GM21723 (cell line): ENCODE results near the gene C11orf42.

Experiments
- ATAC-seq: cut with Tn5 transposase; IDR thresholded peaks from one replicate; pipeline ENCODE4 v1.9.1; 2021; ENCODE audit warnings: mild to moderate bottlenecking, moderate library complexity; ENCODE audit not compliant: unreplicated experiment

Gene C11orf42

GRCh38 chr11:6205366-6205765 is at the start of gene C11orf42:
C11orf42 (plus strand) TSS chr11:6205557; CDS start chr11:6205616, 59 bp downstream.
- no peak for ATAC-seq

DNA sequence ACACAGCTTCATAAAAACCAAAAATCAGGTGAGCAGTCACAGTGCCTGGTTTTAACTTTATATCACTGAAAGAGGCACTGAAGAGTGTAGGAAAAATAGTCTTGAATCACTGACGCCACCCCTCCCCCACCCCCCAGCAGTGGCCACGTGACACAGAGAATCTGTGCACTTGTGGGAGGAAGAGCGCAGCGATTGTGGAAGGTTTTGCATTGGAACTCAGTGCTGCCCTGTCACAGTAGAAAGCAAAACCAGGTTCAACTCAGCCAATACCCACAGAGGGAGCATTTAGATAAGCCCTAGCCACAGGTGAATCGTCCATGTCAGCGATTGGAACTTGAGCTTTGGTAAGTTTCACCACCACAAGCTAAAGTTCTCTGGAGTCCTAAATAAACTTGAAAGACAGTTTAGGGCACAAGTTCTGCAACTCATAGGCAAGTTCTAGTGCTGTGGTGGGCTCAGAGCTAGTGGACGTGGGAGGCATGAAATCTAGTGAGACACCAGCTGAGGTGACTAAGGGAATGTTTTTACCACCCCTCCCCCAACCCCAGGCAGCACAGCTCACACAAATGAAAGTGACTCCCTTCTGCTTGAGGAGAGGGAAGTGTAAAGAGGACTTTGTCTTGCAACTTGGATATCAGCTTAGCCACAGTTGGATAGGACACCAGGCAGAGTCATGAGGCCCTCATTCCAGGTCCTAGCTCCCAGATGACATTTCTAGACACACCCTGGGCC is 48.6 kb upstream of the C11orf42 start:
- ATAC-seq: no peak

DNA sequence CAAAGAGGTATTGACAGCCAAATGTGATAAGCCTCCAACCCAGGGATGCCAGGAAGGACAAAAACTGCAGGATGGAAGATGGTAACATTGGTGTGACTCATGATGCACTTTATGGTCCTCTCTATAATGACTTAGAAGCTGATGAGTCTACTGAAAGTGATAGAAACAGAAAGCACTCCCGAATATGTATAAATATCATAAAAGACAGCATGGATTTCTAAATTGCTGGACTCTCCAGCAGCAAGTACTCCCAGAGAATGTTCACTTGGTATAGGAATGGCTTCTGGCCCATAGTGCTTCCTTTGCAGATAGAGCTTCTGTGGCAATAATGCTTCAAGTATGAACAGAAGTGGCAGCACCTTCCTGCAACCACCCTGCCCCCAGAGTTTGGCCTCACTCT is 35.1 kb upstream of the C11orf42 start, which contains the start of gene OR52B2:
Gene OR52B2, minus strand, starts transcription at position 101 of the 400 bp plus-strand sequence. Its CDS starts 0 bp downstream, at position 101.
- no peak for ATAC-seq

DNA sequence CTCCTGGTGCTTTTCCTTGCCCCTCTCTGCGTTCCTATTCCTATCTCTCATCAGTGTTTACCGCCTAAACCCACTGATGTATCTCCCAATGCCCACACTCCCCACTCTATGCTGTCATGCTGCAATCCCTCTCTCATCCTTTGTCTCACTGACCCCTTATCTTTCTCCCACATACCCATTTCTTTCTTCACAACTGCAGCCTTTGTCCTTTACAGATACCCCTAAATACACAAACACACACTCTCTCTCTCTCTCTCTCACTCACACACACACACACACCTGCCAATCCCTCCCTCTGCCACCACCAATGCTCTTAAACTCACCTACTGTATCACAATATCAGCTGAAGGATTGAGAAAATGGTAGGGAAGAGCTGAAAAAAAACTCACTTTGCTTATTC is 29.9 kb upstream of the C11orf42 start:
- ATAC-seq: no peak

DNA sequence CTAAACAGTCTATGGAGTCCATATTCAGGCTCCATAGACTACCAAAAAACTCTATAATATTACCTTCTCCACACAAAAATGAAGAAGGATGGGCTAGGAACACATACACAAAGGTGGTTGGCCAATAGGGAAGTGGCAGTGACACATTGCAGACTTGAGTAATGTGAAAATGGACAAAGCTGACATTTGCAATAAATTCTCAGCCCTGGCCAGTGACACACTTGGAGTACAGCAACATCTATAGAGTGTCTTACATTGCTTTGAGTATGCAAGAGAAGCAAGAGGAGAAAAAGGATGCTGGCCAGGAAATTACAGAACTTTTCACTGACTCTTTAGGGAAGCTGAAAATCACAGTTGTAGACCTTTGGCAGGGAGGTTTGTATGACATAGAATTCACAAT is 13.6 kb upstream of the C11orf42 start:
- no peak for ATAC-seq

DNA sequence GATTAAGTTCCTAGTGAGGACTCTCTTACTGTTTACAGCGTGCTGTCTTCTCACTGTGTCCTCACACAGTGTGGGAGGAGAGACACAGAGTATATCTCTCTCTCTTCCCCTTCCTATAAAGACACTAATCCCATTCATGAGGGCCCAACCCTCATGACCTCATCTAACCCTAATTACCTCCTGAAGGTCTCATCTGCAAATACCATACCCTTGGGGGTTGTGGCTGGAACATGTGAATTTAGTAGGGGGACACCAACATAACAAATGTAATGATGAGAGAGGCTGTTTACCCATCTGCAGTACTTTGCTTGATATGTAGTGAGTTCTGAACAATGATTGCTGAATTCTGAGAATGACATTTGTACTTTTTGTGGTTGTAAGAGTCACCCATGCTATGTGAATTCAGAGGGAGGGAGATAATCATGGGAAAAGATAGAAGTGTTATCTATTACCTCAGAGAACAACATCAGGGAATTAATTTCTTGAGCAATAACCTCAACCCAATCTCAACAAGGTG is 11.2 kb upstream of the C11orf42 start:
- no peak for ATAC-seq

GRCh38 chr11:6196396-6196795 is 9.0 kb upstream of the C11orf42 start:
- no peak for ATAC-seq

- no peak for ATAC-seq
Observed at GRCh38 chr11:6197466-6198200, 7.7 kb upstream of the C11orf42 start.

DNA sequence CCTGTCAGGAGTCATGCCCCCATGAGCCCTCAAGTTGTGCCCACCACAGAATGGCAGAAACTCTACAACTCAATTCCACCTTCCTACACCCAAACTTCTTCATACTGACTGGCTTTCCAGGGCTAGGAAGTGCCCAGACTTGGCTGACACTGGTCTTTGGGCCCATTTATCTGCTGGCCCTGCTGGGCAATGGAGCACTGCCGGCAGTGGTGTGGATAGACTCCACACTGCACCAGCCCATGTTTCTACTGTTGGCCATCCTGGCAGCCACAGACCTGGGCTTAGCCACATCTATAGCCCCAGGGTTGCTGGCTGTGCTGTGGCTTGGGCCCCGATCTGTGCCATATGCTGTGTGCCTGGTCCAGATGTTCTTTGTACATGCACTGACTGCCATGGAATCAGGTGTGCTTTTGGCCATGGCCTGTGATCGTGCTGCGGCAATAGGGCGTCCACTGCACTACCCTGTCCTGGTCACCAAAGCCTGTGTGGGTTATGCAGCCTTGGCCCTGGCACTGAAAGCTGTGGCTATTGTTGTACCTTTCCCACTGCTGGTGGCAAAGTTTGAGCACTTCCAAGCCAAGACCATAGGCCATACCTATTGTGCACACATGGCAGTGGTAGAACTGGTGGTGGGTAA is 6.1 kb upstream of the C11orf42 start, which contains the start of gene OR52W1:
Gene OR52W1, plus strand, starts transcription at position 51 of the 637 bp plus-strand sequence. Its CDS starts 0 bp downstream, at position 51.
- ATAC-seq: no peak

DNA sequence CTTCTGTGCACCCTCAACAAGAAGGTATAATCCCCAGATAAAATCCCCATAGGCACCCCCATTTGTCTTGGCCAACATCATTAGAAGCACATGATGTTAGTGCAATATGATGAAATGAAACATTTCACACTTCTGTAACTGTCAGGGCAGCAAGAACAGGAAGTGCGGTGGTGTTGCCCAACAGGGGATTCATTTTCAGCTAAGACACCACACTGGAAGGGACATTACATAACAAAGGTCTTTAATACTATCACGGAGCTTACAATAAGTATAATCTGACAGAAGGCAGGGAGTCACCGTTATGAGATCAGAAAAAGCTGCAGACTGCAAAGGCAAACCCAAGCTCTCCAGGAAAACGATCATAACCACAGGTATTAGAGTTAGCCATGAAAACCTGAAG is 4.4 kb upstream of the C11orf42 start:
- no peak for ATAC-seq

DNA sequence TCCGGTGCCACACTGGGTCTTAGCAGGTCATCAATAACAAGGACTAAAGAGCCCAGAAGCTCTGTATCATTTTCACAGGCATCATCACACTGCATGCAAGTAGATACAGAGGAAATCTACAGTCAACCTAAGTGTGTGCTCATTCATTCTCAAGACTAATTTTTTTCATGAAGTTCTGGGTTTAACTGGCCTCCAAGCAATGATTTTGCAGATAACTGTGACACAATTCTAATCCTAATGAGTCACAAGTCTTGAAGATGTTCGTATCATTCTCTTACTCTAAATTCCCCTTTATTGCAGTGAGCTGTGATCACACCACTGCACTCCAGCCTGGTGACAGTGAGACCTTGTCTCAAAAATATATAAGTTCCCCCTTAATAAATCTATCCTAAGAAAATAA is 3.9 kb upstream of the C11orf42 start:
- ATAC-seq: no peak

DNA sequence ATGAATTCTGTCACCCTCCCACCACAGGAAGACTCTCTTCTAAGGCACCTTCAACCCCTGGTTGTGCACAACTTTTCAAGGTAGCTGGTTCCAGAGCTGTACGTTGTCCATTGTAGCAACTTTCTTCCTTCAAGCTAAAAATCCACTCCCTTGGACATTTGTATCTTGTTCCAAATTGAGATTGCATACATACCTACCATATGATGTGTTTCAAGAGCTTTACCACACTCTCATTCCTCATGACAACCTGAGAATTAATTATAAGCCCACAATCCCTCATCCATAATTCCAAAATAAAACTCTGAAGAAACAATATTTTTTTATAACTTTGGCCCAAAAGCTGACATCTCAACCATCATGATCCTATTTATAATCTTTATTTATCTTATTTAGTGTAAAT is 3.3 kb upstream of the C11orf42 start:
- ATAC-seq: no peak

DNA sequence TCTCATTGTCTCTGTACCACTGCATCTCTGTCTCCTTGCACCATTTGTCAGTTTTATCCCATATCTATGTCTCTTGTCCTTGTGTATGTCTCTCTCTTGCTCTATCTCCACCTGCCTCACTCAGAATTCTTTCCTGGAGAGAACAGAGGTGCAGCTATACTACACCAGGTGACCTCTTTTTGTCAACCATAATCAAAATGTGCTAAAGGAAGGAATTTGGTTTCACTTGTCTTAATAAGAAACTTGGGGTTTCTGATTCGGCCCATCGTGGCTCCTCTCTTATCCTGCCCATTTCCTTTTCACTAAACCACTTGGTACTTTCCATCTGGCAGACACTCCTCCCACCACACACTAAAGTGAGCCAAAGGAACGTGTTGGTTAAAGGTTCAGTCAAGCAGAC is 2.0 kb upstream of the C11orf42 start:
- ATAC-seq: peak; percentile 75

GRCh38 chr11:6204706-6205105 is 651 bp upstream of the C11orf42 start:
- ATAC-seq: no peak

DNA sequence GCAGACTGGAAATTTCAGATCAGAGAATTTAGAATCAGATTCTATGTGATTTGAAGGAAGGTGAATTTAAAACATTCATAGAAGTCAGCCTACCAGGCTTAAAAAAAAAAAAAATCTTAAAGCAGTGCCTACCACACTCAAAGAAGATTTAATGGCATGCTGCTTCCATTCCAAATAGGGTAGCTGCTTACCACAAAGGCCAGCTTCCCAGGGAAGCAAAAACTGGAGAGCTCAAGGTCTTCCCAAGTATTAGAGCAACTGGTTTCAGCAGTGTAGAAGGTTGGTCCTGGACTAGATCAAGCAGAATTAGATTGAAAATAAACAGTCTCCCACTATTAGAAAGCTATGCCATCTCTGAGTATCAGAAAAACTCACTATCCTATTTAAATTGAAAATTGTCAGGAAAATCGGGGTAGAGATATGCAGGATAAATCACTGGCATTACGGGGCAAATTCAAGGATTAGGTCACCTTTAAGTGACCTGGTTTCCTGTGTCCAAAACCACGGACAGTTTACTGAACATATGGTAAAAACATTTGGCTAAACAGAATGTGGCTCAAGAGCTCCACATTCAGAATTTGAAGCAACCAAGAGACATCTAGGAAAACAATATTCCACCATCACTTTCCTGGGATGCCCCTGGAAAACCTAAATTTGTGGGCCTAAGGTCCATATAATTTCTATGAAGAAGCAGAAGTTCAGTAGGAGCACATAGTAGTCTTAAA is 1.3 kb downstream of the C11orf42 start:
- no peak for ATAC-seq

DNA sequence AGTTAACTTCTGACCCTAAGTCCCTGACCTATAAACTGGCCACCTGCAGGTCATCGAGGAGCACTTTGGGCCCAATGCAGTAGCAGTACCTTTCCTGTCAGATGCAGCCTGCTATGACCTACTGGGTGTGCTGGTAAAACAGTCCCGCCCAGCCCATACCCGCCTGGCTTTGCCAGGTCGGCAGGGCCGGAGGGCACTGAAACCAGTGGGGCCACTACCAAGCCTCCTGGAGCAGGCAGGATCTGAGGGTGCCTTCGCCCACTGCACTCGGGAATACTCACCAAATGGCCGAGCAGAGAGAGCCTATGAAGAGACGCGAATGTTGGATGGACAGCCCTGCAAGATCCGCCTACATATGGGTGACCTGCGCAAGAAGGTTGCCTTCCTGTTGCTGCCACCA is 4.4 kb downstream of the C11orf42 start:
- no peak for ATAC-seq

GRCh38 chr11:6210274-6210955 is 5.1 kb downstream of the C11orf42 start:
- ATAC-seq: no peak

GRCh38 chr11:6214530-6214929 is 9.2 kb downstream of the C11orf42 start:
- no peak for ATAC-seq

DNA sequence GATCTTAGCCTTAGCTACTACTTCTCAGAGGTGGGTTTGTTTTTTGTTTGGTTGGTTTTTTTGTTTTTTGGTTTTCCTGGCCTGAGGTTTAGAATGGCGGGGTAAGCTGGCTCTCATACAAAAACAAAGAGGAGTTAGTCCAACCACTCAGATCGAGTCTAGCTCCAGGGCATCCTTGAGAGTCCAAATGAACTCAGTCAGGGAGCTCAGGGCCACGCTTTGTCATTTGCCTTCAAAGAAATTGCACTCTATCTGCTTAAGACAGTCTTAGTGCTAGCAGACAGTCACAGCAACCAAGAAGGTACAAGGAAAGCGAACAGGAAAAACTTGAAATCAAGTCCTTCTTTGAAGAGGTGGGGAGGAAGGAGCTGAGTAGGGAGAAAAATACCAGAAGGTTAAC is 11.1 kb downstream of the C11orf42 start:
- no peak for ATAC-seq

- no peak for ATAC-seq
Observed at GRCh38 chr11:6217722-6218121, 12.4 kb downstream of the C11orf42 start.
